SIG-M5 treated with dmso at 0.1 percent for 504 hours (cell line): Measurements from ENCODE around the gene AKAP7.
"Not testable (repeated sequence)": the region's sequence is repeated elsewhere in the genome, so short reads cannot be mapped to it uniquely, and the experiment has no call there.

ENCODE experiments used
- DNase-seq: peaks from one replicate; lab custom pipeline; 2025; ENCODE audit not compliant: unreplicated experiment; lab: John Stamatoyannopoulos, UW

The AKAP7 gene

GRCh38 chr6:131288214-131288613, 152.9 kb downstream of the AKAP7 start:
- DNase-seq: no peak

- DNase-seq: no peak
Observed at GRCh38 chr6:131290955-131291354, 155.7 kb downstream of the AKAP7 start.

GRCh38 chr6:131292145-131292938, 157.1 kb downstream of the AKAP7 start:
- DNase-seq: no peak

- DNase-seq: no peak
Observed at GRCh38 chr6:131293472-131293911, 158.2 kb downstream of the AKAP7 start.

- DNase-seq: no peak
Observed at GRCh38 chr6:131295081-131295480, 159.8 kb downstream of the AKAP7 start.

GRCh38 chr6:131300826-131301225, 165.6 kb downstream of the AKAP7 start:
- not testable (repeated sequence) for DNase-seq

GRCh38 chr6:131303338-131303930, 168.2 kb downstream of the AKAP7 start:
- no peak for DNase-seq

GRCh38 chr6:131305037-131305850, 170.0 kb downstream of the AKAP7 start:
- DNase-seq: no peak

- no peak for DNase-seq
Observed at GRCh38 chr6:131309437-131309836, 174.2 kb downstream of the AKAP7 start.

- DNase-seq: no peak
Observed at GRCh38 chr6:131314838-131315237, 179.6 kb downstream of the AKAP7 start.

- DNase-seq: no peak
Observed at GRCh38 chr6:131316654-131317053, 181.4 kb downstream of the AKAP7 start.

- DNase-seq: no peak
Observed at GRCh38 chr6:131317516-131317915, 182.2 kb downstream of the AKAP7 start.

GRCh38 chr6:131321589-131321988, 186.3 kb downstream of the AKAP7 start:
- no peak for DNase-seq

GRCh38 chr6:131322125-131322524, 186.9 kb downstream of the AKAP7 start:
- DNase-seq: no peak

- DNase-seq: not testable (repeated sequence)
Observed at GRCh38 chr6:131325669-131326068, 190.4 kb downstream of the AKAP7 start.

- DNase-seq: not testable (repeated sequence)
Observed at GRCh38 chr6:131328727-131329126, 193.5 kb downstream of the AKAP7 start.

- no peak for DNase-seq
Observed at GRCh38 chr6:131331151-131331550, 195.9 kb downstream of the AKAP7 start.

- no peak for DNase-seq
Observed at GRCh38 chr6:131331873-131332781, 196.9 kb downstream of the AKAP7 start.
